Calu3 (cell line): ENCODE results near the gene COPZ1. TPM values are rescaled to one million over a fixed set of nuclear protein-coding genes. Genes with fewer than 3 reads are reported as not detected.

Experiments used
- BruUV-seq: library from RNA; stranded (reverse); fragments of 400-500 nt; replicated peaks from 2 replicates; lab custom pipeline; 2021; lab: Mats Ljungman, UMichigan
- CTCF ChIA-PET: fragments of 300-600 bp; sonication (Branson Sonifier 250); formaldehyde crosslinking; loops from one replicate; lab custom pipeline; 2022; ENCODE audit warnings: antibody characterized with exemption; lab: Charles Lee
- DNase-seq: peaks from one replicate; pipeline ENCODE4 v3.0.0; 2022
- H3K27ac Mint-ChIP-seq: one replicate; pipeline ENCODE4 v1.8.0; 2022; ENCODE audit warnings: mixed read lengths; ENCODE audit not compliant: unreplicated experiment
- H3K27me3 Mint-ChIP-seq: one replicate; pipeline ENCODE4 v1.8.0; 2022; ENCODE audit warnings: mixed read lengths; ENCODE audit not compliant: unreplicated experiment
- H3K36me3 Mint-ChIP-seq: one replicate; pipeline ENCODE4 v1.8.0; 2022; ENCODE audit warnings: mild to moderate bottlenecking, moderate library complexity, mixed read lengths; ENCODE audit not compliant: insufficient read depth, unreplicated experiment
- H3K4me1 Mint-ChIP-seq: one replicate; pipeline ENCODE4 v1.8.0; 2022; ENCODE audit warnings: mild to moderate bottlenecking, low read depth, mixed read lengths; ENCODE audit not compliant: unreplicated experiment
- H3K4me3 Mint-ChIP-seq: one replicate; pipeline ENCODE4 v1.8.0; 2022; ENCODE audit warnings: mild to moderate bottlenecking, low read depth, moderate library complexity, mixed read lengths; ENCODE audit not compliant: unreplicated experiment
- H3K9me3 Mint-ChIP-seq: one replicate; pipeline ENCODE4 v1.8.0; 2022; ENCODE audit warnings: low read depth, mixed read lengths; ENCODE audit not compliant: unreplicated experiment
- intact Hi-C: fragments of 100-400 bp; cut with micrococcal nuclease; formaldehyde crosslinking; loops from one replicate; pipeline ENCODE4 v1.10.0; 2022; ENCODE audit not compliant: unreplicated experiment
- total RNA-seq: library from RNA; stranded (reverse); gene quantifications from 2 replicates; pipeline ENCODE4 v1.2.3, GENCODE V29; 2022
- TF ChIP-seq, protein P1 (sequence below): fragments of 200-600 bp; IDR thresholded peaks from one replicate; pipeline ENCODE4 v1.8.0; 2022; ENCODE audit warnings: antibody characterized with exemption; ENCODE audit not compliant: unreplicated experiment

Gene COPZ1
- total RNA-seq, 1 experiment from 2014 or later = 173 TPM

DNA sequence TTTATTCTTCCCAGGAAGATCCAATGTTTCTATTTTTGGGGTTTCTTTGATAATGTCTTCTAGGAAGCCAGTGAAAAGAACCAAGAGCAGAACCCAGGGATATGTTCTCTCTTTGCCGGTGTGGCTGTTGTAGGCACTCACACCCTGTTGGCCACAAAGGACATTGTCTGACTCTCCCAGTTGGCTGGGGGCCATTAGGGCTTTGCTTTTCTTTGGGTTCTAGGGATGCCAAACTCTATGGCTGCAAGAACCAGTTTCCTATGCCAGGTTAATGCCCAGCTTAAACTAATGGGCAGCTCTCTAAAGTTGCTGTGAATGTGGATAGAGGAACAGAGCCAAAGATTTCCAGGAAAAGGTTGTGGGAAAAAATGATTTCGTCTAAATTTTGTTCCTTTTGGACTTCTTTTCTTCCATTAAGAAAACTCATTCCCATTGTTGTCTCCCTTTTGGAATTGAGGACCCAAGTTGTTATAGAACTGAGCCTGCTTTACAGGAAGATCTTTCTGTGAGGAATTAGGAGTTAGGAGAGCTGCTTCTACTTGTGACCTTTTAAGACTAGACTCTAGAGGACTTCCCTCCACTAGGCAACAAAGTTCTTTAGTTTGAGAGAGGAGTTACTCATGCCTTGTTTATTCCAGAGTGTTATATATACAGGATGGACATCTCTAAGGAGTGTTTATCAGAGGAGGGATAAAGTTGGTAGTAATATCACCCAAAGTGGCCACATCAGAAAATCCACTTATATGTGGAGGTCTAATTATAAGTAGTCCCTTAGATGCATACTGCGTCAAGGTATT lies 13.1 kb downstream of the COPZ1 start:
- H3K4me1 Mint-ChIP-seq = no peaks in the 10 kb centered on the region
- CTCF ChIA-PET = interaction anchor here (0.9 to 2.5 kb wide), 4 partner anchors 13 to 34 kb away, joined by 3 to 7 read pairs (median 5); partner anchors contain the start of gene COPZ1
- no TSS peak for BruUV-seq
- no peak overlapping the region for H3K4me3 Mint-ChIP-seq
- intact Hi-C loops = no loop called here
- H3K9me3 Mint-ChIP-seq = no peaks in the 10 kb centered on the region
- no peaks in the 10 kb centered on the region for H3K27me3 Mint-ChIP-seq
- H3K27ac Mint-ChIP-seq = no peak overlapping the region
- TF ChIP-seq, protein P1, sequence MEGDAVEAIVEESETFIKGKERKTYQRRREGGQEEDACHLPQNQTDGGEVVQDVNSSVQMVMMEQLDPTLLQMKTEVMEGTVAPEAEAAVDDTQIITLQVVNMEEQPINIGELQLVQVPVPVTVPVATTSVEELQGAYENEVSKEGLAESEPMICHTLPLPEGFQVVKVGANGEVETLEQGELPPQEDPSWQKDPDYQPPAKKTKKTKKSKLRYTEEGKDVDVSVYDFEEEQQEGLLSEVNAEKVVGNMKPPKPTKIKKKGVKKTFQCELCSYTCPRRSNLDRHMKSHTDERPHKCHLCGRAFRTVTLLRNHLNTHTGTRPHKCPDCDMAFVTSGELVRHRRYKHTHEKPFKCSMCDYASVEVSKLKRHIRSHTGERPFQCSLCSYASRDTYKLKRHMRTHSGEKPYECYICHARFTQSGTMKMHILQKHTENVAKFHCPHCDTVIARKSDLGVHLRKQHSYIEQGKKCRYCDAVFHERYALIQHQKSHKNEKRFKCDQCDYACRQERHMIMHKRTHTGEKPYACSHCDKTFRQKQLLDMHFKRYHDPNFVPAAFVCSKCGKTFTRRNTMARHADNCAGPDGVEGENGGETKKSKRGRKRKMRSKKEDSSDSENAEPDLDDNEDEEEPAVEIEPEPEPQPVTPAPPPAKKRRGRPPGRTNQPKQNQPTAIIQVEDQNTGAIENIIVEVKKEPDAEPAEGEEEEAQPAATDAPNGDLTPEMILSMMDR = no peak
- no peak for DNase-seq
- H3K36me3 Mint-ChIP-seq = peaks cover 26% of the 10 kb centered on the region

DNA sequence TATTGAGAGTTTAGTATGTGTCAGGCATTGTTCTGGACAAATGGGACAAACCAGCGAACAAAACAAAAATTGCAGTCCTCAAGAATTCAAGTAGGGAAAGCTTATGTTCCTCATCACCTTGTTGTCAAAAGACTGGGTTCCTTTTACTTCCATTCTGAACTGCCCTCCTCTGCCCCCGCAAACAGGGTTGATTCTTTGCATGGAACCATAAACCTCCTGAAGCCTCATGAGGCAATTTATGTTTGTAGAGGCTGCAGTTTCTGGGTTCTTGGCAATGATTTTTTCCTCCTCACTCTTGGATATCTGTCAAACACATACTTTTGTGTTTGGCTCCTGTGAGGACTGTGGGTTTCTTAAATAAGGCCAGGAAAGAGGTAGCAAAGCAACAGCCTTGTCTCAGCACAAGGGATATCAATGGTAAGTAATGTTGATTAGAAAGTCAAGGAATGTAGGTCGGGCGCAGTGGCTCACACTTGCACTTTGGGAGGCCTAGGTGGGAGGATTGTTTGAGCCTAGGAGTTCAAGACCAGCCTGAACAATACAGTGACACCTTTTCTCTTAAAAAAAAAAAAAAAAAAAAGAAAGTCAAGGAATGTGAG lies 13.9 kb downstream of the COPZ1 start:
- no peak overlapping the region for H3K4me3 Mint-ChIP-seq
- no peaks in the 10 kb centered on the region for H3K9me3 Mint-ChIP-seq
- H3K36me3 Mint-ChIP-seq = peaks cover 33% of the 10 kb centered on the region
- no peak overlapping the region for H3K27ac Mint-ChIP-seq
- intact Hi-C loops = no loop called here
- H3K27me3 Mint-ChIP-seq = no peaks in the 10 kb centered on the region
- no peaks in the 10 kb centered on the region for H3K4me1 Mint-ChIP-seq
- BruUV-seq = no TSS peak
- TF ChIP-seq, protein P1 = no peak
- CTCF ChIA-PET = interaction anchor here (1.3 kb wide), 1 partner anchor 34 kb away, joined by 3 read pairs; no protein-coding TSS in a partner anchor
- DNase-seq = no peak

DNA sequence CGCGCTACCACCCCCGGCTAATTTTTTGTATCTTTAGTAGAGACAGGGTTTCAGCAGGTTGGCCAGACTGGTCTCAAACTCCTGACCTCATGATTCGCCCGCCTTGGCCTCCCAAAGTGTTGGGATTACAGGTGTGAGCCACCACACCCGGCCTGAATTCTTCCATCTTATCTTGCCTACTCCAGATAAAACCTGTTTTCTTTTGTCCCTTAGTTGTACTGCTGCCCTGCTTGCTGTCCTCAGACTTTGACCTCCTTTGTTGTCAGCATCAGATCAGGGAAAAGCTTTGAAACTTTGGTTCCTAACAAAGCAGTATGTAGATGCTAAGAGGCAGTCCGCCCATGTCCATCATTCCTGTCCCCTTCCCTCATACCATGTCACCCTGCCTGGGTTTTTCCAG lies 15.9 kb downstream of the COPZ1 start:
- TF ChIP-seq, protein P1 = no peak
- DNase-seq = no peak
- H3K36me3 Mint-ChIP-seq = peaks cover 38% of the 10 kb centered on the region
- no peaks in the 10 kb centered on the region for H3K9me3 Mint-ChIP-seq
- no peak overlapping the region for H3K4me3 Mint-ChIP-seq
- CTCF ChIA-PET = no interaction called here
- H3K4me1 Mint-ChIP-seq = no peaks in the 10 kb centered on the region
- H3K27me3 Mint-ChIP-seq = no peaks in the 10 kb centered on the region
- H3K27ac Mint-ChIP-seq = no peak overlapping the region
- no TSS peak for BruUV-seq
- intact Hi-C loops = no loop called here

DNA sequence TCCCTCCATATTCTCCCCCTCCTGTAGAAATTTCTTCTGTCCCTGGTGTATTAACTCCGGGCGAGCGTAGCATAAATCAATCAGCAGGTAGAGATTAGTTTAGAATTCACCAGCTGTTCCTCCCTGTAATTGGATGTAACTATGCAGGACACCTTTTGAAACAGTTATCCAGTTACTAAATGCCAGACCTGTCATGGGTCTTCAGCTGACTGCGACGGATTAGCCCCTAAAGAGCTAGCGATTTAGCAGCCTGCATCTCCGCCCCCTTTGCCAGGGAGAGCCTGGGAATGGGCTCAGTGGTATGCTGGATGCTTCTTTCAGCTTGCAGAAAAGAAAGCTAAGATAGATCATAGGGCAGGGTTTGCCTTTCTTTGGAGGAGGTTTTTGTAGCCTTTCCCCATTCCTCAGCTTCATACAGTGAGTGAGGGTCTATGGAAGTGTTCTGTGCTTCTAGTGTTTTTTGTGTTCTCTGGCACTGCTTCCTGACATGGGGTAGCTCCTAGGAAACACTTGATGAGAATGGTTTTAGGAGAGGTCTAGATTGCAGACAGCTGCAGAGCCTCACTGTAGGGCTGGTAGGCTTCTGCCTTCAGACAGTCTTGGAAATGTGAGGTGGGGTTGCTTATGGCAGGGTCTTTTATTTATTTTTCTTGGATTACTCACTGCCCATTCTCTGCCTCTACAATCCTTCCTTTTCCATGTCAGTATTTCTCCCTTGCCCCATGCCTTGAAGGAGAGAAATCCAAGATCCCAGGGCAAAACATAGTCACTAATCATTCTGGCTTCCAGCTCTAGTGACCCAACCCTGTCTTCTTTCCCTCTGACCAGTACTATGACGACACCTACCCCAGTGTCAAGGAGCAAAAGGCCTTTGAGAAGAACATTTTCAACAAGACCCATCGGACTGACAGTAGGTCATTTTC lies 16.7 kb downstream of the COPZ1 start:
- no peaks in the 10 kb centered on the region for H3K4me1 Mint-ChIP-seq

More for the DNA sequence above, 16.7 kb downstream of the COPZ1 start:
- H3K4me3 Mint-ChIP-seq = no peak overlapping the region
- TF ChIP-seq, protein P1 = no peak
- CTCF ChIA-PET = no interaction called here
- intact Hi-C loops = no loop called here
- no peaks in the 10 kb centered on the region for H3K9me3 Mint-ChIP-seq
- peaks cover 36% of the 10 kb centered on the region for H3K36me3 Mint-ChIP-seq
- no TSS peak for BruUV-seq
- no peak for DNase-seq
- no peaks in the 10 kb centered on the region for H3K27me3 Mint-ChIP-seq
- no peak overlapping the region for H3K27ac Mint-ChIP-seq
